Upper lobe of right lung (tissue), 1 donor: ENCODE results near the gene GCFC2. TPM values are rescaled to one million over a fixed set of nuclear protein-coding genes. Genes with fewer than 3 reads are reported as not detected.

Source experiments
- ATAC-seq: fragments of 200-7000 bp; cut with Tn5 transposase; one replicate; pipeline ENCODE4 v1.9.1; 2020; ENCODE audit warnings: mild to moderate bottlenecking, moderate library complexity
- DNase-seq: peaks from one replicate; pipeline ENCODE4 v3.0.0-alpha.2; 2020
- H3K27ac ChIP-seq: fragments of 200-600 bp; one replicate; pipeline ENCODE4 v1.8.0; 2022
- H3K27me3 ChIP-seq: fragments of 200-600 bp; one replicate; pipeline ENCODE4 v1.8.0; 2022; ENCODE audit warnings: mild to moderate bottlenecking
- H3K36me3 ChIP-seq: fragments of 200-600 bp; one replicate; pipeline ENCODE4 v1.8.0; 2022
- H3K4me1 ChIP-seq: fragments of 200-600 bp; one replicate; pipeline ENCODE4 v1.8.0; 2022
- H3K4me3 ChIP-seq: fragments of 200-600 bp; one replicate; pipeline ENCODE4 v1.8.0; 2022; ENCODE audit warnings: mild to moderate bottlenecking
- H3K9me3 ChIP-seq: fragments of 200-600 bp; one replicate; pipeline ENCODE4 v1.8.0; 2022
- intact Hi-C: fragments of 100-400 bp; cut with DNase I; formaldehyde crosslinking; loops from one replicate; pipeline ENCODE4 v1.11.0; 2022
- total RNA-seq: library from RNA; stranded (reverse); fragmentation: NEBNext Ultra II Directional; extraction: Animal tissue kit (Norgen Biotek cat#: 25700); gene quantifications from one replicate; pipeline ENCODE4 v1.2.1, GENCODE V29; 2021
- TF ChIP-seq, protein P1 (sequence below): fragments of 200-600 bp; IDR thresholded peaks from one replicate; pipeline ENCODE4 v1.8.0; 2022; ENCODE audit warnings: antibody characterized with exemption
- donor health status: DM: no; HTN: yes; CAD: no; lungs with severe emphysema.

The GCFC2 gene
- total RNA-seq, 1 donor from 2014 or later, result 19.5 TPM

DNA sequence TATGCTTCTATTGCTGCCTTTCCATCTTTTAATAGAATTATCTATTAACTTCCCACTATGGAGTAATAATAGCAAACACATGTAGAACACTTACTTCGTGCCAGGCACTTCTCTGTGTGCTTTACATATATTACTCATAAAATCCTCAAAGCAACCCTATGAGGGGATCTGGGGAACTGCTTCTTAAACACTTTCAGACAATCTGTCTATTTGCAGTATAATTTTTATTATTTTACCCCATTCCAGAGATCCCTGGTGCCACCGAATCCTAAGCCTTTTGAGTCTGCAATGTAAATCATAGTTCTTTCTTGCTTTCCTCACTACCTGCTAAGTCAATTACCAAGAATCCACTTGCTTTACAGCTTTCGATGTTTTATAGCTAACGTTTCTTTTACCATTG lies 25.6 kb upstream of the GCFC2 start:
- Histone ChIP-seq H3K4me3 (no peak overlapping the region), H3K4me1 (no peaks in the 10 kb centered on the region), H3K27me3 (peaks cover 3% of the 10 kb centered on the region), H3K9me3 (no peaks in the 10 kb centered on the region), H3K27ac (no peak overlapping the region), H3K36me3 (no peaks in the 10 kb centered on the region)
- intact Hi-C loops, result no loop called here
- DNase-seq, result no peak
- no peak for ATAC-seq
- TF ChIP-seq, protein P1, sequence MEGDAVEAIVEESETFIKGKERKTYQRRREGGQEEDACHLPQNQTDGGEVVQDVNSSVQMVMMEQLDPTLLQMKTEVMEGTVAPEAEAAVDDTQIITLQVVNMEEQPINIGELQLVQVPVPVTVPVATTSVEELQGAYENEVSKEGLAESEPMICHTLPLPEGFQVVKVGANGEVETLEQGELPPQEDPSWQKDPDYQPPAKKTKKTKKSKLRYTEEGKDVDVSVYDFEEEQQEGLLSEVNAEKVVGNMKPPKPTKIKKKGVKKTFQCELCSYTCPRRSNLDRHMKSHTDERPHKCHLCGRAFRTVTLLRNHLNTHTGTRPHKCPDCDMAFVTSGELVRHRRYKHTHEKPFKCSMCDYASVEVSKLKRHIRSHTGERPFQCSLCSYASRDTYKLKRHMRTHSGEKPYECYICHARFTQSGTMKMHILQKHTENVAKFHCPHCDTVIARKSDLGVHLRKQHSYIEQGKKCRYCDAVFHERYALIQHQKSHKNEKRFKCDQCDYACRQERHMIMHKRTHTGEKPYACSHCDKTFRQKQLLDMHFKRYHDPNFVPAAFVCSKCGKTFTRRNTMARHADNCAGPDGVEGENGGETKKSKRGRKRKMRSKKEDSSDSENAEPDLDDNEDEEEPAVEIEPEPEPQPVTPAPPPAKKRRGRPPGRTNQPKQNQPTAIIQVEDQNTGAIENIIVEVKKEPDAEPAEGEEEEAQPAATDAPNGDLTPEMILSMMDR, result no peak

DNA sequence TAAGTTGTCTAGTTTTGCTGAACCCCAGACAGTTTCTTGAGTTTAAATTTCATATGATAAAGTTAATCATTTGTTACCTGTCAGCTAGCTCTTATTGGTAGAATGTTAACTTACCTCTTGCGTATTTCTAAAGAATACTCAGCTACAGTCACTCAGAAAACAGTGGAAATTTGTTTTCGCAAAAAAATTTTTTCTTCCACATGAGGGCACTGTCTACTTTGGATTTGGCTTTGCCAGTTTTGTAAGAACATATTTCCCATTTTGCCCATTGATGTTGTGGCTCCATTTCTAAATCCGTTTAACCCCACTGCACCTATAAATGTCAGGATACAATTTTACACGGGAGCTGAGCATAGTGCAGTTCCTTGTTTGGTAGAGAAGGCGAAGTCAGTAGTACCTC lies 19.1 kb upstream of the GCFC2 start:
- intact Hi-C loops, result no loop called here
- H3K27ac ChIP-seq, result no peak overlapping the region
- peaks cover 9% of the 10 kb centered on the region for H3K27me3 ChIP-seq
- H3K4me1 ChIP-seq, result no peaks in the 10 kb centered on the region
- TF ChIP-seq, protein P1, result peak; percentile 13
- H3K4me3 ChIP-seq, result no peak overlapping the region
- ATAC-seq (no peak), DNase-seq (no peak)
- no peaks in the 10 kb centered on the region for H3K9me3 ChIP-seq
- H3K36me3 ChIP-seq, result no peaks in the 10 kb centered on the region

DNA sequence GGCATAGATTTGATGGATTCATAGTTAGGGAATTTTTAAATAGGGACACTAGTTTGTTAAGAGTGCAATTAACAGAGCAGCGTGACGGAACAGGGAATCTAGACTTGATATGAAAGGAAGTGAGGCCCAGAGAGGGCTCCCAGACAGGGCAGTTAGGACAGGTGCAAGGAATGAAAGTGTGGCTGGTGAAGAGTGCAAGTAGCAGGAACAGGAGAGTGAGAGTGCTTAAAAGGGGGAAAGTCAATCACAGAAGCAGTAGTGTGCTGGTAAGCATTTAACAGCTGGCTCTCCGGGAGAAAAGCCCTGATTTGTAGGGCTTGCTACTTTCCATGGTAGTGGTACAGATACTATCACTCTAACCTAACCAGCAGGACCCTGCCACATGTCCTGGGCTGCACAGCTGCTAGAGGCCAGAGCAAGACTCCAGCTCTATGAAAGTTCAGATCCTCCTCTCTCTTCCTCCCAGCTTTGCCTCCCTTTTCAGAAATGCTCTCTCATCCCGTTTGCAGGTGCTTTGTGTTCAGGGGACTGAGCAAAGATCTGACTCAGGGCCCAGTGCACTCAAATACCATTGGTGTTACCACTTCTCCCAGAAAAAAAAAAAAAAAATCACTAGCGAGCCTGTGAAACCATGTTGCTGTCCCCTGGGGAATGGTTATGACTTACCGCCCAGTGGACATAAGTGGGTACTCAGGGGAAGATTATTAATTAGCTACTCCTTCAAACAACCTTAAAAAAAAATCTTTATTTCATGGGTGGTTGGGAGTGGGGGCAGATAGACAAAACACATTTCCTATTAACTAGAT lies 18.1 kb upstream of the GCFC2 start:
- no peaks in the 10 kb centered on the region for H3K36me3 ChIP-seq
- TF ChIP-seq, protein P1, result no peak
- H3K4me3 ChIP-seq, result no peak overlapping the region
- intact Hi-C loops, result no loop called here
- H3K4me1 ChIP-seq, result no peaks in the 10 kb centered on the region
- DNase-seq (no peak), ATAC-seq (peak; percentile 59)
- no peaks in the 10 kb centered on the region for H3K9me3 ChIP-seq
- H3K27me3 ChIP-seq, result peaks cover 9% of the 10 kb centered on the region
- no peak overlapping the region for H3K27ac ChIP-seq

GRCh38 chr2:75722687-75723086 lies 12.0 kb upstream of the GCFC2 start:
- intact Hi-C loops, result no loop called here

DNA sequence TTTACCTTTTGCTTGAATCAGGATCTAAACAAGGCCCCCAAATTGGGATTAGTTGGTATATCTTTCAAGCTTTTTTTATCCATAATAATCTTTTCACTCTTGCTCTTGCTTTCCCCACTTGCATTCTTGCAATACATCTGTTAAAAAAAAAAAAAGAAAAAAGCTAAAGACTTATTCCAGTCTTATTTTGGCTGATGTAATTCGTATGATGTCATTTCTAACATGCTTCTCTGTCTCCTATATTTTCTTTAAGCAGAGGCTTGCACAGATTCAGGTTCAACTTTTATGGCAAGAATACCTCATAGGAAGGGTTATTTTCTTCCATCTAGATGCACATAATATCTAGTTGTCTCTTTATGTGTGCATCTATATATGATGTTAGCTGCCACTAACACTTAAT lies 9.8 kb upstream of the GCFC2 start:
- TF ChIP-seq, protein P1, result no peak
- Histone ChIP-seq H3K9me3 (no peaks in the 10 kb centered on the region), H3K27me3 (no peaks in the 10 kb centered on the region), H3K36me3 (no peaks in the 10 kb centered on the region), H3K4me1 (no peaks in the 10 kb centered on the region), H3K4me3 (no peak overlapping the region), H3K27ac (no peak overlapping the region)
- intact Hi-C loops, result no loop called here
- ATAC-seq (no peak), DNase-seq (no peak)

More at GRCh38 chr2:75722687-75723086, 12.0 kb upstream of the GCFC2 start:
- Histone ChIP-seq H3K36me3 (no peaks in the 10 kb centered on the region), H3K9me3 (no peaks in the 10 kb centered on the region), H3K4me1 (no peaks in the 10 kb centered on the region), H3K27me3 (peaks cover 2% of the 10 kb centered on the region), H3K27ac (no peak overlapping the region), H3K4me3 (no peak overlapping the region)
- ATAC-seq, result no peak
- DNase-seq, result no peak
- TF ChIP-seq, protein P1, result no peak
